AG04449 (cell line): Measurements from ENCODE around the gene SRSF4.

Experiments used
- CTCF ChIA-PET: fragments of 350-600 bp; formaldehyde crosslinking; extraction: SDS; loops from one replicate; lab custom pipeline; 2021; ENCODE audit warnings: antibody characterized with exemption; lab: Yijun Ruan, JAX
- POLR2A ChIA-PET: fragments of 400-600, 350-600 bp; formaldehyde crosslinking; extraction: SDS; loops from one replicate; lab custom pipeline; 2020; ENCODE audit warnings: antibody characterized with exemption, inconsistent platforms; lab: Yijun Ruan, JAX
- DNase-seq: peaks from one replicate; pipeline ENCODE4 v3.0.0-alpha.2; 2010; ENCODE audit warnings: low read depth, low spot score
- H3K4me3 ChIP-seq: 2 replicates; pipeline ENCODE4 v1.5.1; 2011; ENCODE audit warnings: low read depth, mild to moderate bottlenecking, control low read depth, low read length
- TF ChIP-seq, protein P1 (sequence below): IDR thresholded peaks from one replicate; pipeline ENCODE4 v1.5.1; 2011; ENCODE audit warnings: mild to moderate bottlenecking, moderate library complexity, low read length, control low read depth, inconsistent platforms; ENCODE audit not compliant: insufficient read depth; ENCODE audit errors: missing control alignments

Gene SRSF4

DNA sequence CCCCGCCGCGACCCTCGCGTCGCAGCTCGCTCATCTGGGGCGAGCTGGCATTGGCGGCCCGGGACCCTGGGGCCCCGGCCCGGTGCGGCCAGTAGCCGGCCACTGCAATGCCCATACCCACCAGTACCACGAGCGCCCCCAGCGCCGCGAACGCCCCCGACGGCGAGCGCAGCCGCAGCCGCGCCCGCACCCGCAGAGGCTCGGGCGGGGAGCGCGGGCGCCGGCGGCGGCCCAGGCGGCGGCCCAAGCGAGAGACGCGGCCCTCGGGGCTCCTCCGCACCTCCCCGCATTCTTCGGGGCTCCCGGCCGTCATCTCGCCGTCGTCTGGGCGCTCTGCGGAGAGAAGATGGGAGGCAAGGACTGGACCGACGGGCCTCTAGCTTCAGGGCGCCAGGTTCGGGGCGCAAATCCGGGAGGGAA is 60.2 kb downstream of the SRSF4 start:
- no peak for DNase-seq
- CTCF ChIA-PET = interaction anchor here (1.0 to 8.1 kb wide), 10 partner anchors 8 to 337 kb away, joined by 3 to 105 read pairs (median 5); partner anchors contain the start of gene SRSF4
- H3K4me3 ChIP-seq = peak overlapping the region; percentile 73
- POLR2A ChIA-PET = interaction anchor here (0.6 to 1.7 kb wide), 3 partner anchors 55 to 567 kb away, joined by 3 to 9 read pairs (median 3); partner anchors contain the start of gene SRSF4
- TF ChIP-seq, protein P1, sequence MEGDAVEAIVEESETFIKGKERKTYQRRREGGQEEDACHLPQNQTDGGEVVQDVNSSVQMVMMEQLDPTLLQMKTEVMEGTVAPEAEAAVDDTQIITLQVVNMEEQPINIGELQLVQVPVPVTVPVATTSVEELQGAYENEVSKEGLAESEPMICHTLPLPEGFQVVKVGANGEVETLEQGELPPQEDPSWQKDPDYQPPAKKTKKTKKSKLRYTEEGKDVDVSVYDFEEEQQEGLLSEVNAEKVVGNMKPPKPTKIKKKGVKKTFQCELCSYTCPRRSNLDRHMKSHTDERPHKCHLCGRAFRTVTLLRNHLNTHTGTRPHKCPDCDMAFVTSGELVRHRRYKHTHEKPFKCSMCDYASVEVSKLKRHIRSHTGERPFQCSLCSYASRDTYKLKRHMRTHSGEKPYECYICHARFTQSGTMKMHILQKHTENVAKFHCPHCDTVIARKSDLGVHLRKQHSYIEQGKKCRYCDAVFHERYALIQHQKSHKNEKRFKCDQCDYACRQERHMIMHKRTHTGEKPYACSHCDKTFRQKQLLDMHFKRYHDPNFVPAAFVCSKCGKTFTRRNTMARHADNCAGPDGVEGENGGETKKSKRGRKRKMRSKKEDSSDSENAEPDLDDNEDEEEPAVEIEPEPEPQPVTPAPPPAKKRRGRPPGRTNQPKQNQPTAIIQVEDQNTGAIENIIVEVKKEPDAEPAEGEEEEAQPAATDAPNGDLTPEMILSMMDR = no peak

DNA sequence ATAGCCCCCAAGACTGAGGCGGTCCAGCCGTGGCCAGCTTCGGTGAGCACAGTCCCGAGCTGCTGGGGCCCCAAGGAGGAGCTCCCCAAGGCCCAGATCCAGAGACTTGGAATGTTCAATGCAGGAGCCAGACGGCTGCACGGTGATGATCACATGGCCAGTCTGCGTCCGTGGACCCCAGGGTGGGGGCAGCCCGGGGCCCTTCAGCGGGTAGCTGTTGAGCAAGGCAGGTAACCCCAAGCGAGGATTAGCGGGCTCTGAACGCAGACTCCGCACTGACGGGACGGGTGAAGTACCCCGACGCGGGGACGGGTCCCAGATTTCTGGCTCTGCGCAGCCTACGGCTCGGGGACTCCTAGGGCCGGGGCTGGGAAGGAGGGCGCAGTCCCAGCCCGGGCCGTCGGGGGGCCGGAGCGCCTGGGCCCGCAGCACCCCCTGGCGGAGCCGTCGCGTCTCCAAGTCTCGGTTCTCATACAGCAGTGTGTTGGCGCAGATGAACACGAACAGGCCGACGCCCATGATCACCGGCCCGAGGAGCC is 60.7 kb downstream of the SRSF4 start:
- DNase-seq = no peak
- TF ChIP-seq, protein P1 = peak; percentile 78
- ChIA-PET POLR2A (no interaction called here), CTCF (interaction anchor here (1.0 to 8.1 kb wide), 8 partner anchors 10 to 237 kb away, joined by 3 to 105 read pairs (median 6); partner anchors contain the start of gene SRSF4)
- H3K4me3 ChIP-seq = no peak overlapping the region

DNA sequence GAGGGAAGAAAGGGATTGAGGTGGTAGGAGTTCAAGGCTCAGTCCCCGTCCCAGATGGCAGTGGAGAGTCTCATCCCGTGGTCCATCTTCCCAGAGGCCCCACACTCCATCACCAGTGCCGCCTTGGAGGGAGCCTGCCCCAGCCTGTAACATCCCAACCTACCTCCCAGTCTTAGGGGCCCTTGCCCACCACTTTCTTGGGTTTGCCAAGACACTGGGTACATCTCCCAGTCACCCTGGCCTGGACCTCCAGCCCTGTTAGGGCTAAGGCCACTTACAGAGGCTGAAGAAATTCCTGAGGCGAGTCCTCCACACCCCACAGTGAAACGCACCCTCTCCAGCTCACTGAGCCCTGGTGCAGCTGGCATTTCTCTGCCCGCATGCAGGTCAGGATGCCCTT is 61.3 kb downstream of the SRSF4 start:
- H3K4me3 ChIP-seq = no peak overlapping the region
- no peak for DNase-seq
- ChIA-PET POLR2A (no interaction called here), CTCF (interaction anchor here (1.0 to 8.1 kb wide), 6 partner anchors 9 to 238 kb away, joined by 3 to 105 read pairs (median 6); partner anchors contain the start of gene SRSF4)
- TF ChIP-seq, protein P1 = no peak

DNA sequence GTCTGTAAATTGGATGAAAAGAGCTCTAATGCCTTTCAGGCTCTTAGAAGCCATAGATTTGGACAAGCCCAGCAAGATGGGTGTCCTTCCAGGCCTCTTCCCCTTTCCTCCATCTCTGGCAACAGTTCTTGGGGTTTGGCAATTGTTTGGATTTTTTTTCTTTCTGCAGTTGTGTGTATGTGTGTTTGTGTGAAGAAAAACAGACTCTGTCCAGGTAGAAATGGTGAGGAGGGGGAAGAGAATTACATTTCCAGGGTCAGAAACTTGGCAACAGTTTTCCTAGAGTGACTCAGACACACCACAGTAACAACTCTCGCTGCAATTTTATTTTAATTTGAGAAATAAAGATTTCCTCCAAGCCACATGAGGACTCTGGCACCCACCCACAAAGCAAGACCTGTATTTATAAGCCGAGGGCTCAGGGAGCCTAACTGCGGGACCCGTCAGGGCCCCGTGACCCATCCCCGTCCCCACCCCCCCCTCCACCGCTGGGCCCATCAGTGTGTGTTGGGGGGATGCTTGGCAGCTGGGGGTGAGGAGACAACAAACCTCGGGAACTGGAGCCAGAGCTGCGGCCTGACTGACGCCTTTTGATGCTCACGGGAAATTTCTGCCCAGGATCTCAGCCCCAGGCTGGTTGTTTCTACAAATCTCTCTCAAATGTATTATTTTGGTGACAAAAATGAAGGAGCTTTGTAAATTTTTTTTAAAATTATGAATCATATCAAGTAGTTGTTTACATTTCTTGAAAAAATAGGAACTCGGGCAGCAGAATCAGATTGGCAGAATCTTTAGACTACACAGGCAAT is 62.4 kb downstream of the SRSF4 start:
- ChIA-PET POLR2A (interaction anchor here (1.3 kb wide), 1 partner anchor 9 kb away, joined by 4 read pairs; no protein-coding TSS in a partner anchor), CTCF (interaction anchor here (0.8 to 8.1 kb wide), 8 partner anchors 12 to 237 kb away, joined by 3 to 105 read pairs (median 4); partner anchors contain the start of gene SRSF4)
- TF ChIP-seq, protein P1 = no peak
- DNase-seq = no peak
- H3K4me3 ChIP-seq = no peak overlapping the region

DNA sequence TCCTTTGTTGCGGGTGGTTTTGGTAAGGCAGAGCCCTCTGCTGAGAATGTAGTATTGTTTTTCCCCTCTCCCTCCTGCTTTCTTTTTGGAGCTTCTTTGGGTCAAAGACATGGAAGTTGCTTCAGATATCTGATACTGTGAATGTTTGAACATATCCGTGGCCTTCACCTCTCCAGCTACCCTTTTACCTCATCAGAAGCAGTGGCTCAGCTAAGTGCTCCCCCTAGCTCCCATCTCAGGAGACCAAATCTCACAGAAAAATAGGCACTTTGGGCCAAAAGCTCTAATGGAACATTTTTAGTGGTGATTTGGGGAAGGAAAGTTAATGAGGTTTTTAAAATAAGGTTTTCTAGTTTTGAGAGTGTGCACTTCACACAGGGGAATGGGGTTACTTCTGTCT is 64.3 kb downstream of the SRSF4 start:
- POLR2A ChIA-PET = no interaction called here
- CTCF ChIA-PET = interaction anchor here (0.9 to 2.1 kb wide), 9 partner anchors 10 to 235 kb away, joined by 3 to 10 read pairs (median 4); no protein-coding TSS in a partner anchor
- no peak overlapping the region for H3K4me3 ChIP-seq
- TF ChIP-seq, protein P1 = no peak
- no peak for DNase-seq
